Mammary epithelial cell (primary cell): ENCODE measurements around the gene SLC9A9.

ENCODE experiments used
- CTCF ChIP-seq, 2 donors: IDR thresholded peaks in 1 of 2; conservative IDR thresholded peaks in 1 of 2; 2 replicates each; pipeline ENCODE4 v1.5.1; 2011 to 2012; ENCODE audit warnings: inconsistent platforms in 2 of 2, low read length in 2 of 2, mild to moderate bottlenecking in 2 of 2, control low read depth in 1 of 2, low read depth in 1 of 2; ENCODE audit not compliant: insufficient read depth in 1 of 2; ENCODE audit errors: extremely low read depth in 1 of 2
- EZH2 ChIP-seq: IDR thresholded peaks from 2 replicates; pipeline ENCODE4 v1.6.1; 2012; ENCODE audit warnings: low read length, inconsistent platforms, borderline replicate concordance

GRCh38 chr3:143885780-143886427 lies 37.6 kb upstream of the SLC9A9 start:
- TF ChIP-seq EZH2 (no peak), CTCF (conservative IDR thresholded peaks at IDR 0.05 in 1 of 2, IDR thresholded peaks at IDR 0.05 in 1 of 2; ENCODE audit: extremely low read depth in 1 of 2, insufficient read depth in 1 of 2, low read depth in 1 of 2, low read length in 2 of 2) (peak; percentile 79 to 84)
